ENCODE data around the gene STX18.
"Not testable (repeated sequence)": the region's sequence is repeated elsewhere in the genome, so short reads cannot be mapped to it uniquely, and the experiment has no call there.

The STX18 gene

DNA sequence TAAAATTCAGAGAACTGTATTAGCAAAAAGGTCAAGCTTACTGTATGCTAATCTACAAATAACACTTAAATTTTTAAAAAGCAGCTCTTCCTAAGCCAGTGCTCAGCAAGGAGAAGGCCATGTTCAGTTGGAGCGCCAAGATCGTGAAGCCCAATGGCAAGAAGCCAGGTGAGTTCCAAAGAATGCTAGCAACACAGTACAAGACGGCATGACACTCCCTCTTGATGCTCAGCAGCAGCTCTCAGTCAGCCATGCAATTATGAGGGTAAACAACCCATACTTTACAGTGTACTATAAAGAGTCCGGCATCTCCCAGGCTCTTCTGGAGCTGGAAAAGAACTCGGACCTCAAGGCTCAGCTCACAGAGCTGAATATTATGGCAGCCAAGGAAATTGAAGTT lies 34.9 kb downstream of the STX18 start:
- no peak for DNase-seq

DNA sequence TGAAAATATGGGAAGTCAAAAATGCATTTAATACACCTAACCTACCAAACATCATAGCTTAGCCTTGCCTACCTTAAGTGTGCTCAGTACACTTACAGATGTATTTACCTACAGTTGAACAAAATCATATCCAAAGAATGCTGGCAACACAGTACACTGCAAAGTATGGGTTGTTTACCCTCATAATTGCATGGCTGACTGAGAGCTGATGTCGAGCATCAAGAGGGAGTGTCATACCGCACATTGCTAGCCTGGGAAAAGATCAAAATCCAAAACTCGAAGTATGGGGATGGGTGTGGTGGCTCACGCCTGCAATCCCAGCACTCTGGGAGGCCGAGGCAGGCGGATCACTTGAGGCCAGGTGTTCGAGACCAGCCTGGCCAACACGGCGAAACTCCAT lies 36.6 kb downstream of the STX18 start:
- not testable (repeated sequence) for DNase-seq

DNA sequence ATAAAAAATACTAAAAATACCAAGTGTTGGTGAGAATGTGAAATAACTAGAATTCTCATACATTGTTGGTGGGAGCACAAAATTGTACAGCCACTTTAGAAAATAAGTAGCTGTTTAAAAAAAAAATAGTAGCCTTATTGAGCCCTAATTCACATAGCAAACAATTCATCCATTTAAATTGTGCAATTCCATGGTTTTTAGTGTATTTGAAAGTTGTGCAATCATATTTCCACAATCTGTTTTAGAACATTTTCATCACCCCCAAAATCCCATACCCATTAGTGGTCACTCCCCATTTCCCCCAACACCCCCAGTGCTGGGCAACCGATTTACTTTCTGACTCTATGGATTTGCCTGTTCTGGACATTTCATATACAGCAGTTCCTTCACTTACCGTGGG lies 37.1 kb downstream of the STX18 start:
- DNase-seq, result no peak

DNA sequence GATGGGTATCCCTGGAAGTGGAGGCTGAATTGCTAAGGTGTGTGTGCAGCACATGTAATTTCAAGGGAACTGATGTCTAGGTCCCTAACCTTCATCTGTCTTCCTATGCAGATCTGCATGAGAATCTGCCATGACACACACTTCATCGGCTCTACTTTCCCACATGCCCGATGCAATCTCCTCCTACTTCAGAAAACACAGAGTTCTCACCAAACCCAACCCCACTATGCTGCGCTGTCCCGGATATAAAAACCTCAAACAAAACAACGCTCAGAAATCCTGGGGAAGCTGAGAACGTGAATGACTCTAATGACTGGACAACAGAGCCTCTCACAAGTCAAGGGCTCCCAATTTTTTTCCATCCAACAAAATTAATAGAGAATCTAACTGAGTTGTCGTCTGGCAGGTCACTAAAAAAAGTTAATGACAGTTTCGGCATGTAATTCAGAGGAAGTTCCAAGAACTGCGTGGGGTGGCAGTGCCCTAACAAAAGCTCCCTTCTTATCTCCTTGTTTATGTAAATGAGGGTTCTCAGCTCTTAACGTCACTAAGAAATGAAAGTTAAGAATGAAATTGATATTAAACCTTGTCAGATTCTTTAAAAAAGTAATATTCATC lies 39.0 kb downstream of the STX18 start:
- no peak for DNase-seq

DNA sequence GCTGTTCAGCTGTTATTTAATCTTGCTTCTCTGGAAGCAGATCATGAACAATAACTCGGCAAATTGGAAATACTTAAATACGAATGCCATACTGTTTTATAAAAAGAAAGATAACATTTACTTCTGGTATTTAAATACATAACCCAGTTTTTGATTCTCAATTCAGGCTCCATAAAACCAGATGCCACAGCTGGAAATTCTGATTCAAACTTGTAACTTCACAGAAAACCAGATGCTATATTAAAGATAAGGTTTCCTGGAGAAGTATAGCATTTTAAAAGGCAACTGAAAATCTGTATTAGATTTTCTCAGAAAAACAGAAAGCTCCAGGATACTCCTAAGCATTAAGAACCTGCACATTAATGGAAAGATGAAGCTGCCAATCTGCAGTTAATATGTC lies 40.2 kb downstream of the STX18 start:
- no peak for DNase-seq

DNA sequence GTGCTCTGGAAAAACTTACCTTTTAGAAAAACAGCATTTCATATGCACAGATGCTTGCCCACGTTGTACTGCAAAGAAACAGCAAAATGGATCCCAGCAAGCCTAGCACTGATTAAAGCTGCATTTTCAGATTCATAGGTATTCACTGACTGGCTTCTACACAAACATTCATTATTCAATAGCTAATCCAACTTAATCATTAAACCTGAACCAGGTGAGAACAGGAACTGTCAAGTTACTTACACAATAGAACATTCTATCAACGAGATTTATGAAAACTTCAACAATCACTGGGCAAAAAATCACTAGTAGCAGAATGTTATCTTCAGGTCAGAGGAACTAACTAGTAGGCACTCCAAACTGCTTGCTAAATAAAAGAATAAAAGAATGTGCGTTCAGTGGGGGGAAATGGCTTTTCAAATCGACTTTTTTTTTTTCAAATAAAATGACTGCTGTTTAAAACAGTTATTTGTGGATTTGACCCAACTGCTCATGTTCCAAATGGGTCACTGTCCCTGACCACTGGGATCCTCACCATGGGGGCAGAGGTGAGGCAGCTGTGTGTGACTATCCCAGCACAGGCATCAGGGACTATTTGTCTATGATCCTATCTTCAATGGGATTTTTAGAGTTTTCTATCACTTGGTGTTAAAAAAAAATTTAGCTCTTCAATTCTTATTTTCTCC lies 42.3 kb downstream of the STX18 start:
- no peak for DNase-seq

DNA sequence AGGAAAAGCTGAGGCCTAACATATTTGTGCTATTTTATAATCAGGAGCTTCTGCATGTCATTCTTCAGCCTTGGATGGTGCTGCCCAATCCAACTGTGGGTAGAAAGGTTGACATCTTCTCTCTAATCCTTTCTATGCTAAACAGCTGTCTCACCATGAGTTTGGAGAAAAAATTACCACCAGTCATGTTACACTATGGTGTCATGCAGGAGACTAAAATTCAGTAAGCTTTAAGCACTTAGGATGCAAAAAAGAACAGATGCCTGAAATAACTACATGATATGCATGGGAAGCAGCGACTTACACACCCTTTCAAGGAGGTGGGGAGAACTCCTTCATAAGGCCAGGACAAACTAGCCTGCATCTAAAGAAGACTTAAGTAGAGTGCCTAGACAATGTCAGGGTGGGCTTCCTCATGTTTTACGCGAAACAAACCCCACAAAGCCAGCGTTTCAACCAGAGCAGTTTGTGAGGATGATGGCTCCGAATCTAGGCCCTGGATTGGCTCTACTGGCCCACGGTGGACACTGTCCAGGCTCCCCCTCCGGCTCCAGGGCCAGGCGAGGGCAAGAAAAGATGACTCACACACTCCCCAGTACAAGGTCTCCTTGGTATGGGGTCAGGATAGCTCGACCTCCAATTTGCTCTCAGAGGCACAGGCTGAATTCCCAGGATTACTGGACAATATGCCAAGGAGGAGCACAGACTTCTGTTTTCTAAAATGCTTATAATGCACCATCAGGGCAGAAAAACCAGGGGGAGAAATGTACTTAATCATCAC lies 45.1 kb downstream of the STX18 start:
- no peak for DNase-seq

DNA sequence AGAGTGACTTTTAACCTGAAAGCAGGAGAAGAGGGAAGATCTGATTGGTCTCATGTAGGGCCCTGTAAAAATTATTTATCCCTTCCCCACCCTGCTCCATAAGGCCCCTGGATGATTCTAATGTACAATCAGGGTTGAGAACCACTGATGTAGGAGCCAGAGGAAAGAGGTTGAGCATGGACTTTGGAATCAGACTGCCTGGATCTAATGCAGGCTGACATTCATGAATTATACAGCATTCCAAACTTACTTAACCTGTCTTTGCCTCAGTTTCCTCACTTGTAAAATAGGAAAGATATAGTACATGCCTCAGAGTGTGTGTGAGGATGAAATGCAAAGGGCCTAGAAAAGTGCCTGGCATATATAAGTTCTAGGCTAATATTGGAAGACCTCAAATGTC lies 47.0 kb downstream of the STX18 start:
- no peak for DNase-seq

DNA sequence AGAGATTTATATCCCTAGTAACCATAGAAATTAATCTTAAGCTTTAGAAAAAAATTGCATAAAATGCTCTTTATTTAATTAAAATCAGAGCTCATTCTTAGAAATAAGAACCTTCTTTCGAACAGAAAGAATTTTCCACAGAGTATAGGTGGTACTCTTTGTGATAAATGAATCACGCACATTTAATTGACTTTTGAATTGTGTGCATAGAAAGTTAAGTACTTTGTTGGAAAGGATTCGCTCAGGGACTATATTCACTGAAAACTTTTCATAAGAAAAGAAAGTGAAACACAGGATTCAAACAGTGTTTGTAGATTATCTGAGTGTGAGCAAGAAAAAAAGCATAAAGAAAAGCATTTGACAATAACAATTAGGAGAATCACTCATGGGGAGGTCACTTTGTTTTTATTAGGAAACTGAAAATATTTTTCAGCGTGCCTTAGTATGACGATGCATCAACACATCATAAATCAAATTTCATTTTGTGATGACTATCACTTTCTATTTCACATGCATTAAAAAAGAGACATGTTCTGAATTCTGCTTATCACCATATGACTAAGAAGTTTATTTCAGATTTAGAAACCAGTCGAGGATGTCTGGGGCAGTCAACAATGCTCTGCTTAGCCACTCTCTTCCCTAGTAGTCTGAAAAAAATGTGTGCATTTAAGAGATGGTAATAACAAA lies 49.5 kb downstream of the STX18 start:
- no peak for DNase-seq

DNA sequence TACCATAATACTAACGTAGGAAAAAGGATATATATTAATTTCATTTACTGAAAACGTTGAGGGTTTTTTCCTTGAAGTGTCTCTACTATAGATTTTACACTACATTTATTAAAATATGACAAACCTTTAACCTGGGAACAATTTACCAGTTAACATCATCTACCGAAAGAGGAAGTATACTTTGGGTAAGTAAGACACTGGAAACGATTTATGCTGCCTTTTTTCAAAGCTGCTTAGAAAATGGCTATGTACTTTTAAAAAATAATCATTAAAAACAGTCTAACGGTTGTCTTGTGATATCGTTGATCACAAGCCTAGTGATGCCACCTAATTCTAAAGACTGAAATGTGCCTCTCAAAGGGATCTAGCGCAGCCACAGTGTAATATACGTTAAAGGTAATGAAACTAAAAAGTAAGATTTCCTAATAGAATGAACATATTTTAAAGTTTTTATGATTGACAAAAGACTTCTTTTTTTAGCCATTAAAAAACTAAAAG lies 50.4 kb downstream of the STX18 start:
- no peak for DNase-seq

DNA sequence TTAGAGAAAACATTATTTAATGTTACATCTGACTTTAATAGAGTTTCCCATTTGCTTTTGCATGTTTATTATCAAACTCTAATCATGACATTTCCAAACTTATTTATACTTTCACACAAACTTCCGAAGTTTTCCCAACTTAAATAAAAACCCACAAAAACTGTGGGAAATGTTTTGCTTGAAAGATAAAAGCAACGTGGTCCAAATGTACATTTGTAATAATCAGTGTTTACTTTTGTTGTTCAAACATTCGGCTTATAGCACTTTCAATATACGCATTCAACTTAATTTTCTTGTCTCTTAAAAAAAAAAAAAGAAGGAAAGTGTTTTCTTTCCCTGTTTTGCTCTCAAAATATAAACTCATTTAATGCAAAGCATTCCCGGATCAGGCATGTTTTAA lies 51.0 kb downstream of the STX18 start:
- no peak for DNase-seq

DNA sequence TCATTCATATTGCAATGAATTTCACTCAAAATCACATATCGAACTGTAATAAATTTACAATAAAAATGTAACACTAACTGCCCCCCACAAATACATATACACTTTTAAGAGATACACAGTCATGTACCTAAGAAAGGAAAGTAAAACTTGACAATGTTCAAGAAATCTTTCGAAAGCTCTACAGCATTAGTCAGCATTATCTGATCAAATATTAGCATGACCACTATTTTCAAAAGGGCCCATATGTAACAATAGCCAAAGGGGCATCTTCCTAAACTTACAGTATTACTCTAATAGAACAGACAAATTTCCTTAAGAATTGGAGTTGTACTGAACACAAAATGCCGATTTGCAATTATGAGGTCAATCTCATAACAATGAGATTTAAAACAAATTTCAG lies 51.8 kb downstream of the STX18 start:
- no peak for DNase-seq

DNA sequence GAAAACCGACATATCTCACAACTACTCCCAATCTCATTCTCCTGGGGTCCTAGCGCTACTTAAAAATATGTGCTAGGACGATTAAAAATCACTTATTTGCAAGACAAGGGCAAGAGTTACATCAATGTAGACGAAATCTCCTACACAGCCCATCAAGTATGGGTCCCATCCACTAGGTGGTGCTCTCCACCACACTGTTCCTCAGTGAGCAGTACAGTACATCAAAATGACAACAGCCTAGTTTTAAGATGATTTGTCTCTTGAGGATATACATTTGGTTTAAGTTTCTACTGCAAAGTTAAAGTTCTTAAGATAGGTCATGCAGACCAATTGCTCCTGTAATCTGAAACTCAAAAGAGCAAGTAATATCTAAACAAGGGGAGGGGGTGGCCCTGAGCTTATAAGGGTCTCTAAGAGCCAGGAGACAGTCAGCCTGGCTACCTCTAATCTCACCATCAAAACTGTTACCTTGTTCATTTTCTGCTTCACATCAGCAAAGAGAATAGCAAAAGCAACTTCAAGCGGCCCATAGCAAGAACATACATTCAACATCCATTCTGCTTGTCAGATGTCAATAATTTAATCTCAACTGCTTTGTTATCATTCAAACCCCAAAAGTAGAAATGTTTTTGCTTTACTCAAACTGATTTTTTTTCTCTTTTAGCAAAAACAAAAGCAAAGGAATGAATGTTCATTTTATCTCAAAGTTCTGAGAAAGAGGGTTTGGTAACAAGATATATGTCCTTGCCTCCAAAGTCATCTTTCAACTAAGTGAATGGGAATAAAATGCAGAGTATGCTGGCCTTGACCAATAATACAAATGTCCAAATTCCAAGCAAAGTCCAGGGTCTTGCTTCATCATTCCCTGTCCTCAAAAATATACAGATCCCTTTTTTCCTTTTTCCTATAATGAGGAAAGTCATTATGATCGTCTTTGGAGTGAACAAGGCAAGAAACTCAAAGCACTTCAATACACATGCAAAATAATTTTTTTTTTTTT lies 53.1 kb downstream of the STX18 start:
- DNase-seq, result no peak

DNA sequence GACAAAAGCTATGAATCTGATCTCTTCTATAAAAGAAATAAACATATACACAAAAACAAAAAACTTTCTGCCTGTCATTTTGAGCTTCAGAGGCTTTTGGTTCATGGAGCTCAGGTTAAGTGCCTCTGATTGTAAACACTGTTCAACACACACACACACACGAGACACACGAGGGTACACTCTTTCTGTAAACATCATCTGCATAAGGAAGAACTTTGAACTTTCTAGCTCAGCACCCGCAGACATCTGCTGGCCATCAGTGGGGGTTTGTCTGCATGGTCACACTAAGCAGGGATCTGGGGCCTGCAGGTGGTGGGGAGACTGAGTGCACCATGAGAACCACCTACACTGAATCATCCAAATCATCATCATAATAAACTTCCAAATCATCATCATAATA lies 54.9 kb downstream of the STX18 start:
- DNase-seq, result no peak

DNA sequence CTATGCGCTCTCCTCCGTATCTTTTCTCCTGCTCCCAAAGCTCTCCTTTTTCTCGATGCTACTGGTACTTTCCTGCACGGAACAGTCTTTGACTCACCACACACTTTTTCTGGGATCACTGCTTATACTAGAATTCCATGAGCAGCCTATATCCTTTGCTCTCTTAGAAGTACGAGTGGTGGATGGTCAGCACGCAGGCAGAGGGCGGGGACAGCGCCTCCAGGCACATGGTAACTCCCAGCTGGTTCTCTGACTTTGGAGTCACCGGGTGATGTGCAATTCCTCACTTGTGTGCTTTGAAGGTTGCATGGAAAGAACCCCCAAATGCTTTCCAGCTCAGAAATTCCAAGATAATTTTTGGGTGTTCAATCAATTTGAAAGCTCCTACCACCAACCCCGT lies 56.0 kb downstream of the STX18 start:
- no peak for DNase-seq

DNA sequence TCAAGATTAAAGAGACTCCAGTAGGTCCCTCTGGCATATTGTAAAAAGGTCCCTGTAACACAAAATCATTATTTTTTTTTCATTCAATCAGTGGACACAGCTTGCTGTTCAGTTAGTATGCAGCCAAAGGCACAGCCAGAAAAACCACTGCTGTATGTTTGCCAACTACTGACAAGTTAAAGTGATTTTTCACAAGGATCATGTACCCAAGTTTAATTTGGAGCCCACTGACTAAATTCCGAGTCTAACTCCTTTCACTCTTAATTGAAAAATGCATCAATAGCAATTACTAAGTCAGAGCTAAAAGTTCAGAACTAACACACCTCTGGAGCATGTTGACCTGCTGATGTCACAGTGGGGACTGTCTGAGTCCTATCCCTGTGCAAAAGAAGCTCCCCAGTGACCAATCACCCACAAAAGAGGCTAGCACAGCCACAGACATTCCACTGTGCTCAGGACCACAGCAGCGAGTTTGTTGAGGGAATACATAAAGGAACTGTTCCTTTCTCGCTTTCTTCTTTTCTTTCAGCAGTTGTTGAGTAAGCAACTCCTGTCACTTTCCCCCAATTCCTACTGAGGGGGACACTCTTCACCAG lies 60.4 kb downstream of the STX18 start:
- DNase-seq, result no peak

DNA sequence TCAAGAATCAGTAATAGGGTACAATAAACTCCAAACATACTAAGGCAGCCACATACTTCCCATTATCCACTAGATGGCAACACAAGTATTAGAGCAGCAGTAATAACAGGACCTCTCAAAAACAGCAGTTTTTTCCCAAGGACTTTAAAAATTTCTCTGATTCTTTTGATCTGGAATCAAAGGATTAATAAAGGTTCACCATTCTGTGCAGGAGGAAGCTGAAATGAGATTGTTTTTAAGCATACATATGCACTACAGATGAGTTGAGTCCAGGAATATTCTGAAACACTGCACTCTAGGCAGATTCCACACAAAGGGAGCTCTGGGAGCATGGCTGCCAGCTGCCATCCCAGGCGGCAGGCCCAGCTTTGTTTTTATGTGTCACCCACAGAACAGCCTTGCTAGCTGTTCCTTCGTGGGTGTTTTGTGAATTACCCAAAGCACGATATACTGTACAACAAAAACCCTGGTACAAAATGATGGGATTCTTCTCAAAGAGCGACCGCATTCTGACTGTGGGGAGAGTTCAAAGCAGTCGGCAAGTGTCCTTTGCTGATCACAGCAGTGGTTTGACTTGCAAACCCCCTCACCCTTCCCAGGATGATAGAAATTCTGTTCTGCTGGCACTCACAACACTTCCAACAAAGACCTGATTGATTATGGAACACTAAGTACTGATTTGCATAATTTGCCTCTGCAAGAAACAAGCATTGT lies 61.0 kb downstream of the STX18 start:
- DNase-seq, result no peak

DNA sequence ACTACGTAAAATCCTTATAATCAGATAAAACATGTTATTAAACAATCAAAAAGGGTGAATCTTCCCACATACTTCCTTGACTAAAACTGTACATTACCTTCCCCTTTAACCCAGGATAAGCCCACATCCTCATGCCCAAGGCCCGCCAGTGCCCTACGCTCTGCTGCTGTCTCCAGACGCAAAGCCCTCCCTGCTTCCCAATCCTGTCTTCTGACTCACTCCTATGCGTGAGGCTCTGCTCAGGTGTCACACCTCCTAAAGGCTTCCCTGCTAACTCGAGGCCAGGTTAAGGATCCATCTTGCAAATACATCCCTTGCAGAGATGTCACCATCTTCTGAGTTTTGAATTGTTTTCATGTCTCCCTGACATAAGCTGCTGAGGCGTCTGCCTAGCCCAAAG lies 61.6 kb downstream of the STX18 start:
- DNase-seq, result no peak

DNA sequence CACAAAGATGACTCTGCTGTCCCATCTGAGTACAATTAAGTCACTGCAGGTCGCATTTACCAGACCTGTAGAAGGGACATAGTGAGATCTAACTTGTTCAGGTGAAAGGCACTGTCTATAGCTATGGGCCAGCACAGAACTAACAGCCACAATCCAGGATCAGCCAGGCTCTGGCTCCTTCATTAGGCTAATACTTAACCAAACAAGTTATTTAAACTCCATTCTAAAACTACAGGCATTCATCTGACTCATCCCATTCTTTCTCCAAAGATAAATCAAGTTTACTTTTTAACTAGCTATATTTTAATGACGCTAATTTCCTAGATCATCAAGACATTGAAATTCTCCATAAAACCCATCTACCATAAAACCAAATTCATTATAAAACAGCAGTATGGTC lies 62.5 kb downstream of the STX18 start:
- DNase-seq, result no peak

DNA sequence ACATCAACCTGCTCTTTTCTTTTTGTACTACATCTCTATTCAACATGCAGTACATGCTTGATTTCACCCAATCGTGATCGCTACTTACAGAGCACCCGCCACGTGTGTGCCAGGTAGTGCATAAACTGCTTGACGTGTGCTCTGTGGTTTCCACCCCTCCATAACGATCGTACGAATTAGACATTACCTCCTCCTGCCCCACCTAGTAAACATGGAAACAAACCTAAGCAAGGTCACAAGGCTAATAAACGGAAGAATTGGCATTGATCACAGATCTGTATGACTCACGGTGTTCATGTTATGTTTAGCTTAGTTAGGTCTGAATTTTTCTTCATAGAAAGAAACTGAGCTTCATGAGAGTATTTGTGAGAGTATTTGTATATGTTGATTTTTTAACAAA lies 64.1 kb downstream of the STX18 start:
- no peak for DNase-seq

DNA sequence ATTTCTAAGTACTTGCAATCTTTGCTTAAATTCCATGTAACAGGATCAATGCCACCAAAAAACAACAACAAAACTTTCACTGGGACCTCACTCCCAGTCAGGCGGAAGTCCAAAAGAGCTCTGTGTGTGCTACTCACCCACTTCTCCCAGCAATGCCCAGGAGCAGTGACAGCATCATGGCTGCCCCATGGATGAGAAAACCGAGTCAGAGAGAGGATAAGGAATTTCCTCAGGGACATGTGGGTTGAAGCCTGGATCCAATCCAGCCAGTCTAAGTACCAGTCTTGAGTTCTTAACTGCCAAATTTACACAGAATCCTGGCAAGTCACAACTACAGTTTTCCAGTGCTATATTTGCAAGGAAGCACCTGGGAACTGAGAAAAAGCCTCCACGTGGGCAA lies 64.5 kb downstream of the STX18 start:
- DNase-seq, result no peak

All from NCI-H748 treated with DMSO at 0.1 percent for 48 hours (cell line).